CD4-positive, alpha-beta T cell treated with Interferon gamma for 1 hour (primary cell): ENCODE measurements around the gene C16orf95.
"Not testable (repeated sequence)": the region's sequence is repeated elsewhere in the genome, so short reads cannot be mapped to it uniquely, and the experiment has no call there.

Experiments used
- DNase-seq: peaks from one replicate; pipeline ENCODE4 v3.0.0-alpha.2; 2020

C16orf95 gene

DNA sequence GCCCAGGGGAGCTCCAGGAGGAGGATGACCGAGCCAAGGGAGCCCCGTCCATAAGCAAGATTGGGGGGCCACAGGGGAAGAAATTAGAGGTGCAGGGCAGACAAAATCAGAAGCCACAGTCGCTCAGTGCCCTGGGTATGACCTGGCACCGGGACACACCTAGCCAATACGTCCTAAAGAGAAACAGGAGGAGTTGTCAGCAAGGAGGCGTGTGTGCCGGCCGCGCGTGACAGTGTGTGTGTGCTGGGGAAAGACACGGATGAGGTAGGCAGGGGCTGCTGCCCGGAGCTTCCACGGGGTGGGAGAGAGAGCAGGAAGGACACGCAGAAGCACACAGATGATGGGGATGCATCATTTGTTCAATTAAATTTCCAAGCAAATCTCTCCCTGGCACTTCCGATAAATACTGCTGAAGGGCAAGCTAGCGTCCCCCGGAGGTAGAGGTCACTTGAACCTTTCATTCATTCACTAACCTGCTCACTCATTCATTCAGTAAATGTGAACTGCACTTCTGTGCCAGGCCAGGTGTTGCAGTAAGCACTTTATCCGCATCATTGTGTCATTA lies 38.0 kb downstream of the C16orf95 start:
- DNase-seq = no peak

DNA sequence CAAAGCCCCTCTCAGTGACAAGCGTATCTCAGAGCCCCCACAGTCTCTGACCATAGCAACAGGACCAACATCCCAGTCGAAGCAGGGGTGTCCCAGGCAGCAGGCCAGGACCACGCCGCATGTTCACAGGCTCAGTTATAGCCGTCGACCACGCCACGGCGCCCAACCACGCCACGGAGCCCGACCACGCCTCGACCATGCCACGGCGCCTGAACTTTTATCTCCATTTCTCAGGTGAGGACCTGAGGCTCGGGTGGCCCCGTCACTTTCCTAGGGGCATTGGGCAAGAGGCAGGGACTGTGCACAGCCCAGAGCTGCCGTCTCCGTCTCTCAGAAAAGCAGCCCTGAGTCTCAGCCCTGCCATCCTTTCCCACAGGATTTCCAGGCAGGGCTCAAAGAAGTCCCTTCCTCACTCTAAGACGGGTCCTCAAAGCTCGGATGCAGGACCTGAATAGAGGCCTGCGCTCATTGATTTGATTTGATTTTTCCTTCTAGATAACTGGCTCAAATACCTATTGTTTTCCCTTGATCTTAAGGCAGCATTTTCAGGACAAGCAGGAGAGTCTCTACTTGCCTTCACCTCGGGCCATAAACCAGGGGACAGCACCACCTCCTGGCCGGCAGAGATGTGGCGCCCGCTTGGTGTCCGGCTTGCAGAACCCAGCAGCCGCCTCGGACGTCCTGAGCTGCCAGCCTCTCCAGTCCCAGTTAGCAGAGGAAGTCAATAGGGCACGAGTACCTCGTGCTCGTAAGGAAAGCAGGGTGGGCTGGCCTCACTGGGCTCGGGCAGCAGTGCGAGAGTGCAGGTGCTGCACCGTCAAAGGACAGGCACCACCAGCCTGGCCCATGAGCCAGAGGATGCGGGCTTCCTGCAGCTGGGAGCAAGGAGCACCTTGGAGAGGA lies 38.8 kb downstream of the C16orf95 start:
- peak; percentile 8 for DNase-seq

GRCh38 chr16:87276924-87277323 lies 40.3 kb downstream of the C16orf95 start:
- DNase-seq = no peak

GRCh38 chr16:87276091-87276701 lies 41.0 kb downstream of the C16orf95 start:
- DNase-seq = no peak

DNA sequence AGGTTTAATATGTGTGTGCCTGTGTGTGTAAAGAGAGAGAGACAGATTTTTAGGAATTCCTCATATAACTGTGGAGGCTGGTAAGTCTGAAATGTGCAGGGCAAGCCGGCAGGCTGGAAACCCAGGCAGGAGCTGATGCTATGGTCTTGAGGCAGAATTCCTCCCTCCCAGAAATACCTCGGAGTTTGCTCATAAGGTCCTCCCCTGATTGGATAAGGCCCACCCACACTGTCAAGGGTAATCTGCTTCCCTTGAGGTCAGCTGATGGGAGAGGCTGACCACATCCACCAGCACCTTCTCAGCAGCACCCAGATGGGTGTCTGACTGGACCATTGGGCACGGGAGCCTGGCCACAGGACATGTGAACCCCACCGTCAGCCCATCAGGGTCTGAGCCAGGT lies 42.4 kb downstream of the C16orf95 start:
- no peak for DNase-seq

DNA sequence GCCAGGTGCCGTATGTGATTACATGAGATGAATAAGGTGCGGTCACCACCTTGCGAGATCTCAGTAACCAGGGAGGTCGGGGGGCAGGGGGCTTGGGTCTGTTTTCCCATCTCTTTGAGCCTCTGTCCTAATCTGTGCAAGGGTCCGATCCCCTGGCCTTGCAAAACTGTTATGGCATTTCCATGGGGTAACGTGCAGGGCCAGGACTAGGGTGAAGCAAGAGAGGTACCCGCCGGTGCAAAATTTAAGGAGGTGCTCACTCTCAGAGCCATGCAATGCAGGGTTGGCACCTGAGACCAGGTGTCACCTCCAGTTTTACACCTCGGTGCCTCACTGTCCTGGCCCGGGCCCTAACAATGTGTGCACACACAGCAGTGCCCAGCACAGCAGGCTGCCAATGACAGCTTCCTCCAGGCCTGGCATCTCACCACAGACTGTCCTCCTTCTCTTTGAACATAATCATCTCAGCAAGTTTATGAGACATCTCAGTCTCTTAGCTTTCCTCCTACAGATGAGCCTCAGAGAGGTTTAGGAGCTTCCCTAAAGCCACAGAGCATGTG lies 43.6 kb downstream of the C16orf95 start:
- no peak for DNase-seq

DNA sequence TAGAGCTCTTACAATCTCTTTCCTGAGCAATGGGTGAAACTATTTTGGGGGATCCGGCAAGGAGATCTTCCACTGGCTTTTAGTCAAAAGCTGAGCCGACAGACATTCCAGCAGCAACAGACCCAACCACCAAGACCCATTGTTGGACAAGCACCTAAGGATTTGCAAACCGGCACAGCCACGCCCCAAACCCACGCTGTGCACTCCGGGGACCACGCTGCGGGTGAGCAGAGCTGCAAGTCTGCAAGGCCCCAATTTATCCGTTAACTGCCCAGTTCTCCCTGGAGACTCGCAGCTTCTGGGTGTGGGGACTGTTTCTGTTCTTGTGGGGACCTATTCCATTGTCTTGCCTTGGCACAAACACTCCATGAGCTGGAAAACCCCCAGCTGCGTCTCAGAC lies 45.9 kb downstream of the C16orf95 start:
- no peak for DNase-seq

GRCh38 chr16:87267566-87267965 lies 49.6 kb downstream of the C16orf95 start:
- DNase-seq = no peak

DNA sequence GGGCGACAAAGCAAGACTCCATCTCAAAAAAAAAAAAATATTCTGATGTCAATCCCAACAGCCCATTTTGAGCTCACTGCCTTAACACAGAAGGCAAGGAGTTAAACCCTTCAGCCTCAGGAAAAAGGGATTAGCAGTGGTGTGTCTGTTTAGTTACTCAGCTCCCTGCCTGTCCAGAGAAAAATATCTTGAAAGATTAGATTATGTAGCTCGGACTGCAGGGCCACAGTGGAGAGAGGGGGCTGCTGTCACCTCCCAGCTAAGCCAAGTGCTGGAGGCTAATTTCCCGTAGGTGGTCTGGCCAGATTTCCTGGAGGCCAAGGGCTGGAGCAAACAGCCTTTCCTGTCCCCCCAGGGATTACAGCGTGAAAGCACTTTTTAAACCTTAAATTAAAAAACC lies 50.3 kb downstream of the C16orf95 start:
- DNase-seq = no peak

DNA sequence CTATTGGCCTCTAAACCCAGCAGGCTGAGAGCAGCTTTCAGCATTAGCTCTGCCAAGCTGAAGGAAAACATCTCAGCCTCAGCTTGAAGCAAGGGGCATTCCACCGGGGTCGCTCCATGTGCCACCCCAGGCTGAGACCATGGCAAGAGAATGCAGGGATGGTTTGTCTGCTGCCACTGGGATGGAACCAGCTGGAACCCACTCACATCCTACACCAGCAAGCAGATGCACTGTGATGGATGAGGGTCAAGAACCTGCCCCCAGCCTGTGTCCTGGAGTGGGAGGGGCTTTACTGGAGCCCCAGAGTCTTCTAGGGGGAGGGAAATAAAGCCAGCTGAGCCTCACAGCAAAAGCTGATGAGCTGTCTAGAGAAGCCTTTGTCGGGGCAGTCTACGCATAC lies 51.9 kb downstream of the C16orf95 start:
- no peak for DNase-seq

- no peak for DNase-seq
These were observed 52.6 kb downstream of the C16orf95 start for GRCh38 chr16:87264634-87265033.

- no peak for DNase-seq
These were observed 53.7 kb downstream of the C16orf95 start for GRCh38 chr16:87263418-87264052.

GRCh38 chr16:87259431-87259830 lies 57.8 kb downstream of the C16orf95 start:
- DNase-seq = no peak

DNA sequence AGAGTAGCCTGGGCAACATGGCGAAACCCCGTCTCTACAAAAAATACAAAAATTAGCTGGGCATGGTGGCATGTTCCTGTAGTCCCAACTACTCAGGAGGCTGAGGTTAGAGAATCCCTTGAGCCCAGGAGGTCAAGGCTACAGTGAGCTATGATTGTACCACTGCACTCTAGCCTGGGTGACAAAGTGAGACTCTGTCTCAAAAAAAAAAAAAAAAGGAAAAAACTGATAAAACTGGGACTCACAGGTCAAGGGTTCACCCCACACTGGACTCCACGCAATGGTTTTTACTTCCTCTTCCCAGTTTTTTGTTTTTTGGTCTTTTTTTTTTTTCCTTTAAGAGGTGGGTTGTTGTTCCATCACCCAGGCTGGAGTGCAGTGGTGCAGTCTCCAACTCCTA lies 58.5 kb downstream of the C16orf95 start:
- DNase-seq = not testable (repeated sequence)

- no peak for DNase-seq
These were observed 61.3 kb downstream of the C16orf95 start for GRCh38 chr16:87255866-87256265.

DNA sequence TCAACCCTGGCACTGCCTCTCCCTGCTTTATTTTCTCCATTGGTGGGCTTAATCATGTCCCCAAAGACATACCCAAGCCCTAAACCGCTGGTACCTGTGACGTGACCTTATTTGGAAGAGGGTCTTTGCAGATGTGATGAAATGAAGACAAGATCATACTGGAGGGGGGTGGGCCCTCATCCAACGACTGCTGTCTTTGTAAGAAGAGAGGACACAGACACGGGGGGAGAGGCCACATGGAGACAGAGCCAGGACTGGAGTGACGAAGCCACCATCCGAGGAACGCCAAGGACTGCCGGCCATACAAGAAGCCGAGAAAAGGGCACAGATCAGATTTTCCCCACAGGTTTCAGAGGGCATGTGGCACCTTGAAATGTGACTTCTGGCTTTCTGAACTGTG lies 62.5 kb downstream of the C16orf95 start:
- no peak for DNase-seq

GRCh38 chr16:87254296-87254695 lies 62.9 kb downstream of the C16orf95 start:
- DNase-seq = no peak

GRCh38 chr16:87253536-87253935 lies 63.7 kb downstream of the C16orf95 start:
- DNase-seq = no peak
